Astrocyte of the spinal cord (primary cell): ENCODE results near the gene HLA-C.
"Not testable (repeated sequence)": the region's sequence is repeated elsewhere in the genome, so short reads cannot be mapped to it uniquely, and the experiment has no call there.

Experiments
- DNase-seq: peaks from one replicate; pipeline ENCODE4 v3.0.0; 2011; ENCODE audit warnings: low read depth, low spot score
- H3K4me3 ChIP-seq: 2 replicates; pipeline ENCODE4 v1.5.1; 2011; ENCODE audit warnings: low read depth, mild to moderate bottlenecking, low read length, moderate library complexity
- in situ Hi-C: cut with HindIII; loops from 2 replicates; pipeline ENCODE4 v1.10.0; 2017; ENCODE audit warnings: low sequenced_read_pairs
- TF ChIP-seq, protein P1 (sequence below): IDR thresholded peaks from 2 replicates; pipeline ENCODE4 v1.5.1; 2012; ENCODE audit warnings: low read depth, mild to moderate bottlenecking, low read length, inconsistent platforms

HLA-C gene

DNA sequence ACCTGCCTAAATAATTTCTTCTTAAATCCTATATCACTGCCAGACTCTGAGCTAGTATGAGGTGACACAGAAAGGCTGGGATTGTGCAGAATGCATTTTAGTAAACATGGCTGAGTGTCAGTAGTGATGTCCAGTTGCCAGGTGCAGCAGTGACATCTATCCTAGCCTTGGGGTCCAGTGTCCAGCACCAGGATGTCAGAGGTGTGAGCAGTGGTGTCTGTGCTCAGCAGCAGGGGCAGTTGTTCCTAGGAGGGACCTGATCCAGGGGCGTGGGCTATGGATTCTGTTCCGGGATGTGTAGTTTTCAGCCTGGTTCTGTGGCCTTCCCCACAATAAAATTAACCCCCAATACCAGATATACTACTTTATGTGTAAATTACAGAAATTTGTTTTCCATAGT lies 6.0 kb downstream of the HLA-C start:
- TF ChIP-seq, protein P1, sequence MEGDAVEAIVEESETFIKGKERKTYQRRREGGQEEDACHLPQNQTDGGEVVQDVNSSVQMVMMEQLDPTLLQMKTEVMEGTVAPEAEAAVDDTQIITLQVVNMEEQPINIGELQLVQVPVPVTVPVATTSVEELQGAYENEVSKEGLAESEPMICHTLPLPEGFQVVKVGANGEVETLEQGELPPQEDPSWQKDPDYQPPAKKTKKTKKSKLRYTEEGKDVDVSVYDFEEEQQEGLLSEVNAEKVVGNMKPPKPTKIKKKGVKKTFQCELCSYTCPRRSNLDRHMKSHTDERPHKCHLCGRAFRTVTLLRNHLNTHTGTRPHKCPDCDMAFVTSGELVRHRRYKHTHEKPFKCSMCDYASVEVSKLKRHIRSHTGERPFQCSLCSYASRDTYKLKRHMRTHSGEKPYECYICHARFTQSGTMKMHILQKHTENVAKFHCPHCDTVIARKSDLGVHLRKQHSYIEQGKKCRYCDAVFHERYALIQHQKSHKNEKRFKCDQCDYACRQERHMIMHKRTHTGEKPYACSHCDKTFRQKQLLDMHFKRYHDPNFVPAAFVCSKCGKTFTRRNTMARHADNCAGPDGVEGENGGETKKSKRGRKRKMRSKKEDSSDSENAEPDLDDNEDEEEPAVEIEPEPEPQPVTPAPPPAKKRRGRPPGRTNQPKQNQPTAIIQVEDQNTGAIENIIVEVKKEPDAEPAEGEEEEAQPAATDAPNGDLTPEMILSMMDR = no peak
- no peak overlapping the region for H3K4me3 ChIP-seq
- DNase-seq = no peak
- in situ Hi-C loops = no loop called here

DNA sequence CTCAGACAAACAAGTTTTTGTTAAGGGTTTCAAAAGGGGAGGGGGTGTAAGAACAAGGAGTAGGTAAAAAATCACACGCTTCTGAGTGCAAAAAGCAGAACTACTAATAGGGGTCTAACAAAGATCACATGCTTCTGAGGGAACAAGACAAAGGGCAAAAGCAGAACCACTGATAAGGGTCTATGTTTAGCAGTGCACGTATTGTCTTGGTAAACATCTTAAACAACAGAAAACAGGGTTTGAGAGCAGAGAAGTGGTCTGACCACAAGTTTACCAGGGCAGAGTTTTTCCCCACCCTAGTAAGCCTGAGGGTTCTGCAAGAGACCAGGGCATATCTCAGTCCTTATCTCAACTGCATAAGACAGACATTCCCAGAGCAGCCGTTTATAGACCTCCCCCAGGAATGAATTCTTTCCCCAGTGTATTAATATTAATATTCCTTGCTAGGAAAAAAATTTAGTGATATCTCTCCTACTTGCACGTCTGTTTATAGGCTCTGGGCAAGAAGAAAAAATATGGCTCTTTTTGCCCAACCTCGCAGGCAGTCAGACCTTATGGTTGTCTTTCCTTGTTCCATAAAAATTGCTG lies 8.5 kb downstream of the HLA-C start:
- H3K4me3 ChIP-seq, in situ Hi-C loops, DNase-seq: not testable (repeated sequence)

DNA sequence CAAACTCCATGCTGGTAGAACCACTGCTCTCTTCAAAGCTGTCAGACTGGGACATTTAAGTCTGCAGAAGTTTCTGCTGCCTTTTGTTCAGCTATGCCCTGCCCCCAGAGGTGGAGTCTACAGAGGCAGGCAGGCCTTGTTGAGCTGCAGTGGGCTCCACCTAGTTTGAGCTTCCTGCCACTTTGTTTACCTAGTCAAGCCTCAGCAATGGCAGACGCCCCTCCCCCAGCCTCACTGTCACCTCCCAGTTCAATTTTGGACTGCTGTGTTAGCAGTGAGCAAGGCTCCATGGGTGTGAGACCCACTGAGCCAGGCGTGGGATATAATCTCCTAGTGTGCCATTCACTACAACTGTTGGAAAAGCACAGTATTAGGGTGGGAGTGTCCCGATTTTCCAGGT lies 11.9 kb downstream of the HLA-C start:
- in situ Hi-C loops, DNase-seq, H3K4me3 ChIP-seq: not testable (repeated sequence)

DNA sequence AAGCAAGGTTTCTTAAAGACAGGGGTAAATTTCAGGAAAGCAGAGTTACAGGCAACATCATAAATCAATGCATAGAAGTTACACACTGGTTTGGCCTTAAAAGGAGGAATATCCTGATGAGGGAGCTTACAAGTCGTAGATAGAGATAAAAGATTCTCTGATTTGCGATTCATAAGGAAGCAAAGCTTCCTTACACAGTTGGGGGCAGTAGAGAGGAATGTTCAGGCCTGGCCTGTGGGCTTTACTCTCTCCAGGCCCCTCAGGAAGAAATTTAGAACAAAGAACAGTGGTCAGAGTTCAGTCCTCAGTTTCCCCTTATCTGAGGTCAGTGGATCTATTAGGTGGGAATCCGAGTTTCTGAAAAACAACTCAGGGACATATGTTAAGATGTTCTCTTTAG lies 19.3 kb downstream of the HLA-C start:
- in situ Hi-C loops = no loop called here
- no peak for DNase-seq
- TF ChIP-seq, protein P1 = no peak
- H3K4me3 ChIP-seq = no peak overlapping the region

DNA sequence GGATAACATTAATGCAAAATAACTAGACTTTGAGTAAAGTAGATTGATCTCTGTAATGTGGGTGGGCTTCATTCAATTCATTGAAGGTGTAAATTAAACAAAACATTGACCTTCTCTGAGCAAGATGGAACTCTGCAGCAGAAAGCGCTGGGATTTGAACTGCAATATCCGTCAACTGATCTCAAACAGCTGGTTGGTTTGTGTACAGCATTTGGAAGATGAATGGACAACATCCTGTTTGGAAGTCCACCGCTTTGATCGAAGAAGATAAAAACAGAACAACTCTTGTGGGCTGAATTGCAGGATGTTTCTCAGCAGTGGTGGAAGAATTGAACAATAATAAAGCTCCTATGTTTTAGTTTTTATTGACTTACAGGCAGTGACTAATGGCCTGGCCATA lies 20.6 kb downstream of the HLA-C start:
- TF ChIP-seq, protein P1 = no peak
- DNase-seq = no peak
- no peak overlapping the region for H3K4me3 ChIP-seq
- in situ Hi-C loops = no loop called here

DNA sequence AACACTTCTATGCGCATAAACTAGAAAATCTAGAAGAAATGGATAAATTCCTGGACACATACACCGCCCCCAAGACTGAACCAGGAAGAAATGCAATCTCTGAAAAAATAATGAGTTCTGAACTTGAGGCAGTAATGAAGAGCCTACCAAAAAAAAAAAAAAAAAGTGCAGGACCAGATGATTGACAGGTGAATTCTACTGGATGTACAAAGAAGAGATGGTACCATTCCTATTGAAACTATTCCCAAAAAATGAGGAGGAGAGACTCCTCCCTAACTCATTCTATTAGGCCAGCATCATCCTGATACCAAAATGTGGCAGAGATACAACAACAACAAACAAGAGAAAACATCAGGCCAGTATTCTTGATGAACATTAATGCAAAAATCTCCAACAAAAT lies 22.7 kb downstream of the HLA-C start:
- TF ChIP-seq, protein P1 = no peak
- DNase-seq = no peak
- in situ Hi-C loops = no loop called here
- H3K4me3 ChIP-seq = no peak overlapping the region

DNA sequence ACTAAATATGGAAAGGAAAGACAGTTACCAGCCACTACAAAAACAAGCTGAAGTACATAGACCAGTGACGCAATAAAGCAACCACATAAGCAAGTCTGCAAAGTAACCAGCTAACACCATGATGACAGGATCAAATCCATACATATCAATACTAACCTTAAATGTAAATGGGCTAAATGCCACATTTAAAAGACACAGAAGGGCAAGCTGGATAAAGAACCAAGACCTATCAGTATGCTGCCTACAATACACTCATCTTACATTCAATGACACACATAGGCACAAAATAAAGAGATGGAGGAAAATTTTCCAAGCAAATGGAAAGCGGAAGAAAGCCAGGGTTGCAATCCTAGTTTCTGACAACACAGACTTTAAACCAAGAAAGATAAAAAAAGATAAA lies 24.1 kb downstream of the HLA-C start:
- DNase-seq = no peak
- TF ChIP-seq, protein P1 = no peak
- H3K4me3 ChIP-seq = no peak overlapping the region
- in situ Hi-C loops = no loop called here

DNA sequence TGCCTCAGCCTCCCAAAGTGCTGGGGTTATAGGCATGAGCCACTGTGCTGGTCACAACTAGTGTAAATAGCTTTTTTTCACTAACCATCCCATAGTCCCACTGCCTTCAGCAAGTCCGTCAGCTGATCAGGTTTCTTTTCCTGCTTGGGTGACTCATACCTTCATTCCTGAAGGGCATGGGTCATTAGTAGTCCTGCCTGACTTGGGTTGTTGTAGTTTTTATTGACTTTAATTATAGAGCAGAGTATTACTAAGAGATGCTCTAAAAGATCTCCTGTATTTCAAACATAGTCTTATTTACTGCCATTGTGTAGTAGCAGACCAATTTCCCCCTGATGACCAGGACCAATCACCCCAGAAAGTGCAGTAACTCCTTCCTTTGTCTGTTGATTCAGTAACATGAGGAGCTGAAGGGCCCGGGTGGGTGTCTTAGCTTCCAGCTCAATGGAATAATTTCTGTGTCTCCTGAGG lies 25.8 kb downstream of the HLA-C start:
- TF ChIP-seq, protein P1 = no peak
- no peak overlapping the region for H3K4me3 ChIP-seq
- in situ Hi-C loops = no loop called here

More for the DNA sequence above, 25.8 kb downstream of the HLA-C start:
- peak; percentile 69 for DNase-seq
